Suppressor macrophage treated with lipopolysaccharide for 4 hours (primary cell): ENCODE measurements around the gene MTX1.

Source experiments
- DNase-seq: peaks from one replicate; pipeline ENCODE4 v3.0.0-alpha.2; 2020

The MTX1 gene

DNA sequence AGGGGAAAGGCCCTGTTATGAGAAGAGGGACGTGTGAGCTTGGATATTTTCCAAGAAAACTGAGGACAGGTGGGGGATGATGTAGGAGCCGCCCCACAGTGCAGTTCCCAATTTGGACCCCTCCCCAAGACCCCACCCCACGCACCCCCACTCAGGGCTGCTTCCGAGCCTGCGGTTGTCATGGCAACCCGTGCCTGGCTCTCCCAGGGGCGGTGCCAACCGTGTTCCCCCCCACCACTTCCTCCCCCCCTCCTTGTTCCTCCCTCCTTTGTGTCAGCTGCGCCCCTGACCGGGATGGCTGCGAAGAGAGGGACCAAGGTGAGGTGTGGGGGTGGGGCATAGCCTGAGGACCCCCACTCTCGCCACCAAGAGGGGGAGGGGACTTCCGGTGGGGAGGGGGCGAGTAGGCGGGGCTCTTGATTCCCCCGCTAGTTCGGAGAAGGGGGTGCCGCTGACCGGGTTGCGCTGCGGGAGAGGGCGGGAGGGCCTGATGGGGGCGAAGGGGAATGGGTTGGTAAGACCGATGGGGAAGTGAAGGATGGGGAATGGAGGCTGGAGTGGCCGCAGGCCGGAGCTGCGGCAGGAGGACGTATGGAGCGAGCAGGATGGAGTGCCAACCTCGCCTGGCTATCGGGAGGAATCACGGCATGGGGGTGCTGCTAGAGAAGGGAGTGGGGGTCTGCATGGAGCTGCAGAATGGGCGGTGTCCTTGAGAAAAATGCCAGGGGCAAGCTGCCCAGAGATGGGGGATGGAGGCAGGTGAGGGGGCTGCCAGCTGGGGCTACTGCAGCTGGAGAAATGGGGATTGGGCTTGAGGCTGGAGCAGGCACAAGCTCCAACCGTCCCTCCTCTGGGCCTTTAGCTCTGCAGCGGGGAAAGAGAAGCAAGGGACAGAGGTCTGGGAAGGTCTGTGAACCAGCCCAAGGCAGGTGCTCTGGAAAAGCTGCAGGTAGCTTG lies 33.9 kb upstream of the MTX1 start:
- no peak for DNase-seq

DNA sequence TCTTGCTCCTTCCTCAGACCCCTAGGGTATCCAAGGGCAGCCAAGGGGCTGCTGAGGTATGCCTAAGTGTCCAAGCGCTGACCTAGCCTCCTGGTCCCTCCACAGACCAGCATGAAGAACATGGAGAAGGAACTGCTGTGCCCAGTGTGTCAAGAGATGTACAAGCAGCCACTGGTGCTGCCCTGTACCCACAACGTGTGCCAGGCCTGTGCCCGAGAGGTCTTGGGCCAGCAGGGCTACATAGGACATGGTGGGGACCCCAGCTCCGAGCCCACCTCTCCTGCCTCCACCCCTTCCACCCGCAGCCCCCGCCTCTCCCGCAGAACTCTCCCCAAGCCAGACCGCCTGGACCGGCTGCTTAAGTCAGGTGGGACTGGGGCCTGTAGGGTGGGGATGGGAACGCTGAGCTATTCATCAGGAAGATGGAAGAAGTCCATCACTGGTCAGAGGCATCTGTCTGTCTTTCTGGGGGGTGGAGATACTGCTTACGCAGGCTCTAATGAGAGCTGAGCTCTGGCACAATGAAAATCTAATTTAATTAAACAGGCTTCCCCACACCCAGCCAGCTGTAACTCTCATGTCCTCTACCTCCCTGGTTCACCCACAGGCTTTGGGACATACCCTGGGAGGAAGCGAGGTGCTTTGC lies 33.1 kb upstream of the MTX1 start:
- DNase-seq = no peak

DNA sequence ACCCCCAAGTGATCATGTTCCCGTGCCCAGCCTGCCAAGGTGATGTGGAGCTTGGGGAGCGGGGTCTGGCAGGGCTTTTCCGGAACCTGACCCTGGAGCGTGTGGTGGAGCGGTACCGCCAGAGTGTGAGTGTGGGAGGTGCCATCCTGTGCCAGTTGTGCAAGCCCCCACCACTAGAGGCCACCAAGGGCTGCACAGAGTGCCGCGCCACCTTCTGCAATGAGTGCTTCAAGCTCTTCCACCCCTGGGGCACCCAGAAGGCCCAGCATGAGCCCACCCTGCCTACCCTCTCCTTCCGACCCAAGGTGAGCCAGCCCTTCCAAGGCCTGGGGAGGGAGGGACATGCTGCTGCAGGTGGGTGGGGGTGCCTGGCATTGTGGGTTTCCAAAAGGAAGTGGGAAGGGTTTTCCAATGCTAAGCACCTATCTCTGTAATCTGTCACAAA lies 32.5 kb upstream of the MTX1 start:
- no peak for DNase-seq

DNA sequence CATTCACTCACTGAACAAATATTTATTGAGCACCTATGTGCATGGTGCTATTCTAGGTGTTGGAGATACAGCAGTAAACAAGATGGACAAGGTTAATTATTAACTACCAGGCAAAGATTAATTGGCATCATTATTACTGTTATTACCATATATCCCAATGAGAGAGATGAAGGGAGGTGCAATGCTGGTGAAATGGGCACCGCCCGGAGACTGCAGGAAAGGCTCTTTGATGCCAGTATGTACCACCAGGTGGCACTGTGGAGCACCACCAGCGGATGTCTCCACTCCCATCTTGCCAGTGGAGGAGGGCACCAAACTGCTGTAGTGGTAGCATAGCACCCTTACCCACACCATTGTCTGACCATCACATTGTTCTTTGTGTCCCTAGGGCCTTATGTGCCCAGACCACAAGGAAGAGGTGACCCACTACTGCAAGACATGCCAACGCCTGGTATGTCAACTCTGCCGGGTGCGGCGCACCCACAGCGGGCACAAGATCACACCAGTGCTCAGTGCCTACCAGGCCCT lies 31.9 kb upstream of the MTX1 start:
- DNase-seq = peak; percentile 90

DNA sequence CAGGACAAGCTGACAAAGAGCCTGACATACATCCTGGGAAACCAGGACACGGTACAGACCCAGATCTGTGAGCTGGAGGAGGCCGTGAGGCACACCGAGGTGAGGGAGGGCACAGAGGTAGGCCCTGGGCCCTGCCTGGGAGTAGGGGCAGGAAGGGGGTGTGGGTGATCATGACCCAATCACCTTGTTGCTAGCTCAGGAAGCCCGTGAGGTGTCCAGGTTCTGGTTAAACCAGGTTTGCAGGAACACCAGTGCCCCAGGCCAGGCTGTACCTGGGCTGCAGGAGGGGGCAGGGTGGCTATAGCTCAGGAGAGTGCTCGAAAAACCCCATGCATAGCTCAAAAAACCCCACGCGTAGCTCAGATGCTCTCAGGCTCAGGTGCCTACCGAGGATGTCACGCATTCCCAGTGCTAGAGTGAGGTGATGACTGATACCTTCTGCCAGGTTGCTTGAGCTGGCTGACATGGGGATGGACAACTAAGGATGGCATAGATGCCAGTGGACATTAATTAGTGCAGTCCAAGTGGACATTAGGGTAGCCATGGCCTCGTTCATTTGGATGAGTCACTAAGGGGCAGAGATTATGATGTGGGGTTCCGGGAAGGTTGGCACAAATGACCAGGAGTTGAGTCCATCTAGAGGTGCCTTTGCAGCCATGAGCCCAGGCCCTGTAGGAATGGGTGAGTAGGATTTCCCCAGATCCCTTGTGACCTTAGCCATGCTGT lies 31.1 kb upstream of the MTX1 start:
- no peak for DNase-seq

DNA sequence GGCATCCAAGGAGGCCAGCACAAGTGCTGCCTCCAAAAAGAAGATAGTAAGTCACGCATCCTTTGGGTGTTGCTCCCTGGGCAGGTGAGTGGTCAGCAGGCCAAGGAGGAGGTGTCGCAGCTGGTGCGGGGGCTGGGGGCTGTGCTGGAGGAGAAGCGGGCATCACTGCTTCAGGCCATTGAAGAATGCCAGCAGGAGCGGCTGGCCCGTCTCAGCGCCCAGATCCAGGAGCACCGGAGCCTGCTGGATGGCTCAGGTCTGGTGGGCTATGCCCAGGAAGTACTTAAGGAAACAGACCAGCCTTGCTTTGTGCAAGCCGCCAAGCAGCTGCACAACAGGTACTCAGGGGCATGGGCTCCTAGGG lies 30.6 kb upstream of the MTX1 start:
- DNase-seq = no peak

DNA sequence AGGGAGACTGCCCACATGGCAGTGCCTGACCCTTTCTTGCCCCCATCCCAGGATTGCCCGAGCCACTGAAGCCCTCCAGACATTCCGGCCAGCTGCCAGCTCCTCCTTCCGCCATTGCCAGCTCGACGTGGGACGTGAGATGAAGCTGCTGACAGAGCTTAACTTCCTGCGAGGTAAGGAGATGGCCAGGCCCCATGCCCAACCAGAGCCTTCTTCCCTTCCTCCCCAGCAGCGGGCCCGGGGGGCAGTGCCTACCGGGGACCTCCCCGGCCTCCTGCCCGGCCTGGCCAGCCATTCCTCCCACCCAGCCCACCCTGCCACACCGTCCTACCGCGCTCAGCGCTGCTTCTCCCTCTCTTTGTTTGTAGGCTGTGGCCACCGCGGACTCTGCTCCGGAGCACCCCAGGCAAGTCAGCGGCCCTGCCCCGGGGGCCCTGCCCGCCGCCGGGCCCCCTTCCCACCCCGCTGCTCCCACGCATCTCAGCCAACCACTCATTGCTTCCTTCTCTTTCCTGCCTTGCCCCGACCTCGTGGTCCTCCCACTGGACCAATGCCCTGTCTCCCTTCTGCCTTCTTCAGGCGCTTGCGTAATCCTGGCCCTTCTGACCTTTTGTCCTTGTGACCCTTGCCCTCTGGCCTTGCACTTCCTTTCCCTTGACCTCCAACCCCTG lies 29.9 kb upstream of the MTX1 start:
- DNase-seq = peak; percentile 58

DNA sequence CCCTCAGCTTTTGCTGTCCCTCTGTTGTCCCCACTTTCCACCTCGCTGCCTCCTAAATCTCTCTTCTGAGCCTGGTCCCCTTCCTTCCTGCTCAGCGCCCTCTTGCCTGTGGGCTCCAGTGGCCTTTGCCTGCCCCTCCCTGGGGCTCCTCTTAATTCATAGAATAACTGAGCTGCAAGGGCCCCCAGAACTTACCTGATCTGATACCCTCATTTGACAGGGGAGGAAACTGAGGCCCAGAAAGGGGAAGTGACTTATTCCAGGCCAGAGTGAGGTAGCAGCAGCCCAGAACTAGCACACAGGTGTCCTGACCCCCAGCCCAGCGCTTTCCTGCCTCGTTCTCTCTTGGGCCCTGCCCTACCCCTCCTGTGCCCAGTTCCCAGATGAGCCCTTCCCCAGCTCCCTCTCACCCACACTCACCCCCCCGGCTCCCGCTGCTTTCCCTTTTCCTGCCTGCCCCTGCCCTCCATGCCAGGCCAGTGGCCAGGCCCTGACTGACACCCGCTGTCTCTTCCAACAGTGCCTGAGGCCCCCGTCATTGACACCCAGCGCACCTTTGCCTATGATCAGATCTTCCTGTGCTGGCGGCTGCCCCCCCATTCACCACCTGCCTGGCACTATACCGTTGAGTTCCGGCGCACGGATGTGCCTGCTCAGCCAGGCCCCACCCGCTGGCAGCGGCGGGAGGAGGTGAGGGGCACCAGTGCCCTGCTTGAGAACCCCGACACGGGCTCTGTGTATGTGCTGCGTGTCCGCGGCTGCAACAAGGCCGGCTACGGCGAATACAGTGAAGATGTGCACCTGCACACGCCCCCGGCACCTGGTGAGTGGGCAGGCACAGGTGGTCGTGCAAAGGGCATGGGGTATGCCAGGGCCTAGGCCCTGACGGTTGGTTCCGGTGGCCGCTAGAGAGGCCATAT lies 29.1 kb upstream of the MTX1 start:
- DNase-seq = no peak

DNA sequence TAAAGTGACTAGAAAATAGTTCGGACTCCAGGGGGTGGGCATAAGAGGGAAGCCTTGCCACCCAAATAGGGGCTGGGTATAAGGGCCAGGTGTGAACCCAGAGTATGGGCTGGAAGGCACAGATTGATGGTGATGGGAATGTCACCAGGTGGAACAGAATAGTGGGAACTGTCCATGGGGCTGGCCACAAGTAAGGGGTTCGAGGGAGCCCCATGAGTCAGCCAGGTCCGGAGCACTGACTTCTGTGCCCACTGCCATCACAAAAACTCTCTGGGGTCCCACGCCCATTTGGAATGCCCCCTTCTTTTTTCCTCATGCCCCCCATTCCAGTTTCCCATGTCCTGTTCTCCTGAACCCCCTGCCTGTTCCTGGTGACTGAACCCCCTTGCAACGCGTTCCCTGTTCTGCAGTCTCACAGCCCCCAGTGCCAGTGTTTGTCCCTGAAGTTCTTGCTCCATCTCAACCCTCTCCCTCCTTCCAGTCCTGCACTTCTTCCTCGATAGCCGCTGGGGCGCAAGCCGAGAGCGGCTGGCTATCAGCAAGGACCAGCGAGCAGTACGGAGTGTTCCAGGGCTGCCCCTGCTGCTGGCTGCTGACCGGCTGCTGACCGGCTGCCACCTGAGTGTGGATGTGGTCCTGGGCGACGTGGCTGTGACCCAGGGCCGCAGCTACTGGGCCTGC lies 27.0 kb upstream of the MTX1 start:
- no peak for DNase-seq

DNA sequence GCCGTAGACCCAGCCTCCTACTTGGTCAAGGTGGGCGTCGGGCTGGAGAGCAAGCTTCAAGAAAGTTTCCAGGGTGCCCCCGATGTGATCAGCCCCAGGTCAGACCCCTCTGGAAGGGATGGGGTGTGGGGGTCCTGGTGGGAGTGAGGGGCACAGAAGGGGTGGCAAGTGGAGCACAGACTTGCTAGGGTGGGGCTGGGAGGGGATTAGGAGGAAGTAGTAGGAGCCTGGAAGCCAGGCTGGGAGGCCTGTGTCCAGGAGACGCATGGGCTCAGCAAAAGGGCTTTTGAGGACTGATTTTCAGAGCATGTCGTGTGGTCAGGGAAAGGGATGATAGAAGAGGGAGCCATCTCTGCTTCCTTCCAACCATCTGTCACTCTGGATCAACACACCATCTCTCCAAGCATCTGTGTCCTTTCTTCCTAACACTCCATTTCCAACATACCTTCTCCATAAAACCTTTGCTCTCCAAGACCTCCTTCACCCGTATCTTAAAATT lies 26.4 kb upstream of the MTX1 start:
- DNase-seq = no peak

DNA sequence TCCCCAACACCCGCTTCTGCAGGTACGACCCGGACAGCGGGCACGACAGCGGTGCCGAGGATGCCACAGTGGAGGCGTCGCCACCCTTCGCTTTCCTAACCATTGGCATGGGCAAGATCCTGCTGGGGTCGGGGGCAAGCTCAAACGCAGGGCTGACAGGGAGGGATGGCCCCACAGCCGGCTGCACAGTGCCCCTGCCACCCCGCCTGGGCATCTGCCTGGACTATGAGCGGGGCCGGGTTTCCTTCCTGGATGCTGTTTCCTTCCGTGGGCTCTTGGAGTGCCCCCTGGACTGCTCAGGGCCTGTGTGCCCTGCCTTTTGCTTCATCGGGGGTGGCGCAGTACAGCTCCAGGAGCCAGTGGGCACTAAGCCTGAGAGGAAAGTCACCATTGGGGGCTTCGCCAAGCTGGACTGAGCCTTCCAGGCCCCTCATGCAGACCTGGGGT lies 24.7 kb upstream of the MTX1 start:
- no peak for DNase-seq

DNA sequence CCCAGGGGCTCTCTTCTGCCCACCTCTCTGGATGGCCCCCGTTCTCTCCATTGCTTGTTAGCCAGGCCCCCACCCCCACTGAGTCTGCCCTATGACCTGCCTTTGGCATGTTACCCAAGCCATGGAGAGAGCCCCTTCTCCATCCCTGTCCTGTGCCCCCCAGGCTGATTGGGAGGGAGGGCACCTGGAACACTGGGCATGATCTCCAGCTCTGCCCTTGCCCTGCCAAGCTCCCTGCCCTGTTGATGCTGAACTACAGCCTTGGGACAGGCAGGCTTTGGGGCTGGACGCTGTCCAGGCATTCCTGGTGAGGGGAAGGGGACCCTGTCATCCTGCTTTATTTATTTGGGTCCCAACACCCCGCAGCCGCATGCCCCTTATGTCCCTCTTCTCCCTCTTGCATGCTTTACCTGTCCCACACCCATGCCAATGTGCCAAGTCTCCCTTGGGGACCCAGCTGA lies 24.1 kb upstream of the MTX1 start:
- no peak for DNase-seq

DNA sequence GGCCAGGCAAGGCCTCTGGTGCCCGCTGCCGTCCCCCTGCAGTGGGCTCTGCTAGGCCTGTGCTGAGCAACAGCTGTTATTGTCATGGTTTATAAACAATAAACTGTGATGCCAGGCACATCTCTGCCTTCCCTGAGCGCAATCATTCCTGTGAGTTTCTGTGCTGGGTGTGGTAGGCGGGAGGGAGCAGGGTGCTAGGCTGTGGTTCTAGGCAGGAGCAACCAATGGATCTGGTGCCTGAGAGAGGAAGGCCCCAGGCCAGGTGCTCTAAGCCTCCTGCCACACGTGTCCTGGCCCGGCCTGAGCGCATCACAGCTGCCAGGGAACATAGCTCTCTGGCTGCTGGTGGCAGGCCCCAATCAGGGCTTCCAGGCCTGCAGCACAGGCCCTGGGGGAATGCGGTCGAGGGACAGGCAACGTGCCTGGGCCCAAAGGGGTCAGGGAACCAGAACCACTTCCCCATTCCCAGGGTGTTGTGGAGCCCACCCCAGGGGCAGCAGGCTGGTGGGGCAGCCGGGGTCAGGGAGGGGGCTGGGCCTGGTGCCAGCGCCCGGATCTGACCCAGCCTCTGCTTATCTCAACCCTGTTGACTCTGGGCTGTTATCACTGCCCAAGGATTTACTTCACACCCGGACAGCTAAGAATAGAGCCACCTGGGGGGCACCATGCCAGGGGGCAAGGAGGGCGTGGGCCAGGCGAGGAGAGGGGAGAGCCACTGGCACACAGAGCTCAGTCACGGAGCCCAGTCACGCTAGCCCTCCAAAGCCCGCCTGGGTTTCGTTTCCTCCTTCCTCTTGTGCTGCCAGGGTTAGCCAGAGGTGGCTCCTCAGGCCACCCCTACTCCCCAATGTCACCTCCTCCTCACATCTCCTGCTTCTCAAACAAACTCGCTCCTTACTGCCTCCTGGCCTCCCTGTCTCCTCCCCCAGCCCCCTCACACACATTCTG lies 23.4 kb upstream of the MTX1 start:
- DNase-seq = peak; percentile 89

DNA sequence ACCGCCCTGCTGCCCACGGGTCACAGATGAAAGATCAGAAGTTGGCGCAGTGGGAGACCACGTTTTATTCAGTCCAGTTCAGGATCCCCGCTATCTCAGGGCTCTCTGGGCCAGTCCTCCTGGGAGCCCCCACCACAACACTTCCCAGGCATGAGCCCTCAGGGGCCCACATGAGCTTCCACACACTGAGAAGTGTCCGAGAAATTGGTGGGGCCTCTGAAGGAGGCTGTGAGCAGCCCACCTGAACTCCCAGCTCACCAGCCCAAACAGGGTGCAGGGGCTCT lies 22.8 kb upstream of the MTX1 start:
- DNase-seq = no peak

DNA sequence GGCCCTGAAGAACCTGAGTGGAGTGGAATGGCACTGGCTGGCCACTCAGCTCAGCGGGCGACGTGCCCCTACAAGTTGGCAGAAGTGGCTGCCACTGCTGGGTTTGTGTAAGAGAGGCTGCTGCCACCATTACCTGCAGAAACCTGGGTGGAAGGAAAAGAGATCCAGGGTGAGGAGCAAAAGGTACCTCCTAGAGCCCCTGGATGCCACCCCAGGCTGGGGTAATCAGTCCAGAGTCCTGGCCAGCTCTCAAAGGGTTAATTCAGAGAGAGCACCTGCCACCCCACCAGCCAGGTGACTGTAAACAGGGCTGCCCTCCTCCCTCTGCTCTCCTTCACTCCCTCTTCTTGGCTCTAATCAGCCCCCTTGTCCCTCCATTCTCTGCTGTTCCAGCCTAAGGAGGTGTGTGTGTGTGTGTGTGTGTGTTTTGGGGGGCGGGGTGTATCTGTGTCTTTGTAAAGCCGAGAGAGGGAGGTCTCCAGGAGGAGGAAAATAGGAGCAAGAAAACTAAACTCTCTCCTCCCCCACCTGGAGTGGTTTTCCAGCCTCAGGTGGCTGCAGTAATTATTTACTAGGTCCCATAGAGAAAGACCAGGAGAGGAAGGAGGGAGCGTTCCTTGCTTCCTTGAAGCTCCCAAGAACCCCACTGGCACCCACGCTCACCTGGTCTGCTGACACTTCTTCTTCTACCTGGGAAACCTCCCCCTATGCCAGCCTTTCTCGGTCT lies 22.3 kb upstream of the MTX1 start:
- DNase-seq = no peak

DNA sequence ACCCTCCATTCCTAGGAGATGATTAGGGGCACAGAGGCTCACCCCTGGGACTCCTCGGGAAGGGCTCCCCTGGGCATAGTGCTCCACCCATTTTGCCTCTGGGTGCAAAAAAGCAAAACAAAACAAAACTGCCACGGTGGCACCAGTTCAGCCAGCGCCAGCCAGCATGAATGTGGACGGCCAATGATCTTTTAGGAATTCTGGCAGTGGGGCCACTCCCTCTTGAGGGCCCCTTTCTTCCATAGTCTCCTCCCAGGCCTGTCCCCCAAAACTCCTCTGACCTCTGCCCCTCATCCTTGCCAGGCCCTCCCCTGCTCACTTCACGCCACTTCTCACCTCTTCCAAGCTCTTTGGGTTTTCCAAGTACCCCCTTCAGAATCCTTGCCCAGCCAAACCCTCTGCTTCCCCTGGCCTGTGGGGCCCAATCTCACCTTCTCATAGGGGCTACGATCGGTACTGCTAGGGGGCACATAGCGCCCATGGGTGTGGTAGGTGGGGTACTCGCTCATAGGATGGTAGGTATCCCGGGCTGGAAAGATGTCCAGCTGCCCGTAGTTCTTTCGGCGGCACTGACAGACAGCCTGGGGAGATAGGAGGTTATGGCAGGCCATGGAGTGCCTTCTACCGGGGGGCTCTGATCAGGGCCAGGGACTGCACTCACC lies 21.6 kb upstream of the MTX1 start:
- DNase-seq = no peak

DNA sequence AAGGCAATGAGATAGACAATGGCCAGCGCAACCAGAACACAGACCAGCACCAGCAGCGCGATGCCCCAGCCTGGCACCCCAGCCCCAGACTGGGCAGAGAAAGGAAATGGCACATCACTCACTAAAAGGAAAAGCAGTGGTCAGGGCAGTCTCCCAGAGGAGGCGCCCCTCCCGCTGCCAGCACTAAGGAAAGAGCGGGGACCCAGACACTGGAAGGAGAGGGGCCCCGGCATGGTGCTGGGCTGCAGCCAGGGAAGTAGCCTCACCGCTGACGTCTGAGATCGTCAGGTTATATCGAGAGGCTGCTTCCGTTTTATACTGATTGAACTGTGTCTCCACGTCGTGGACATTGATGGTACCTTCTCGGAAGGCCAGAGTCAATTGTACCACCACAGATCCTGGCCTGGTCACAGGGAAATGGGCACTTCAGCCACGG lies 21.0 kb upstream of the MTX1 start:
- DNase-seq = no peak

DNA sequence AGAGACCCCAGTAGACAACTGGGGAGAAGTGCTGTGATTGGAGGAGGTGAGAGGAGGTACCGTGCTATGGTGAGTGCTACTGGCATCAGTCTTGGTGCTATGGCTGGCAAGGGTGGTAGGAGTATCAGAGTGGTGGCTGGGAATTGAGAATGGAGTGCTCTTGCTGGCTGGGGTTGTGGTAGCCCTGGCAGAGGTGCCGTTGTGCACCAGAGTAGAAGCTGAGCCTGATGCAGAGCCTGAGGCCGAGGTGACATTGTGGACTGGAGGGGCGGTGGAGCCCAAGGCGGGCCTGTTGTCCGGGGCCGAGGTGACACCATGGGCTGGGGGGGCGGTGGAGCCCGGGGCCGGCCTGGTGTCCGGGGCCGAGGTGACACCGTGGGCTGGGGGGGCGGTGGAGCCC lies 20.2 kb upstream of the MTX1 start:
- no peak for DNase-seq
